ENCODE data around the gene ANKRD27.

DNA sequence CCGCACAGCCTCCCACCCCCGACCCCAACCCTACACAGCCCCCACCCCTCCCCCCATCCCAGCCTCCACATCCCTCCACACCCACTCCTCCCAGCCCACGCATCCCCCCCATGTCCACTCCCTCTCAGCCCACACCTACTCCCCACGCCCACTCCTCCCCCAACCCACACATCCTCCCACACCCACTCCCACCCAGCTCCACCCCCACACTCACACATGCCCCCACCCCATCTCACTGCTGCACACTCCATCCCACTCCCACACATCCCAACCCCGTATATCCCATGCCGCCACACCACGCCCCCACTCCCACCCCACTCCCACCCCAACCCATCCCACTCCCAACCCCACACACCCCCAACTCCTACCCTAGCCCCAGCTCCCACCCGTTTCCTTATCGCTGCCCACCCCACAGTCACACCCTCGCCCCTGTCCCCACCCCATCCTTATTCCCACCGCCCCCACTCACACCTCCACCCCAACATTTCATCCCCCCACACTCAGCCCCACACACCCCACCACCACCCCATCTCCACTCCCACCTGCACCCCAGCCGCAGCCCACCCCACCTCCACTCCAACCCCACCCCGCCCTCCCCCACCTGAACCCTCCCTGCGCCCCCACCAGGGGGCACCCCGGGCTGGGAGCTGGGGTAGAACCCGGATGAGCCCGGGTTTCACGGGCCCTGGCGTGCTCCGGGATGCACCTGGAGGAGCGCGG is 45.4 kb upstream of the ANKRD27 start:
- TF ChIP-seq, protein P1, sequence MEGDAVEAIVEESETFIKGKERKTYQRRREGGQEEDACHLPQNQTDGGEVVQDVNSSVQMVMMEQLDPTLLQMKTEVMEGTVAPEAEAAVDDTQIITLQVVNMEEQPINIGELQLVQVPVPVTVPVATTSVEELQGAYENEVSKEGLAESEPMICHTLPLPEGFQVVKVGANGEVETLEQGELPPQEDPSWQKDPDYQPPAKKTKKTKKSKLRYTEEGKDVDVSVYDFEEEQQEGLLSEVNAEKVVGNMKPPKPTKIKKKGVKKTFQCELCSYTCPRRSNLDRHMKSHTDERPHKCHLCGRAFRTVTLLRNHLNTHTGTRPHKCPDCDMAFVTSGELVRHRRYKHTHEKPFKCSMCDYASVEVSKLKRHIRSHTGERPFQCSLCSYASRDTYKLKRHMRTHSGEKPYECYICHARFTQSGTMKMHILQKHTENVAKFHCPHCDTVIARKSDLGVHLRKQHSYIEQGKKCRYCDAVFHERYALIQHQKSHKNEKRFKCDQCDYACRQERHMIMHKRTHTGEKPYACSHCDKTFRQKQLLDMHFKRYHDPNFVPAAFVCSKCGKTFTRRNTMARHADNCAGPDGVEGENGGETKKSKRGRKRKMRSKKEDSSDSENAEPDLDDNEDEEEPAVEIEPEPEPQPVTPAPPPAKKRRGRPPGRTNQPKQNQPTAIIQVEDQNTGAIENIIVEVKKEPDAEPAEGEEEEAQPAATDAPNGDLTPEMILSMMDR (IDR thresholded peaks at IDR 0.05) = no peak
- TF ChIP-seq POLR2A (IDR thresholded peaks at IDR 0.05) (no peak), POLR2AphosphoS5 (IDR thresholded peaks at IDR 0.05) (no peak)
